ENCODE data around the gene TNS3. TPM values are rescaled to one million over a fixed set of nuclear protein-coding genes. Genes with fewer than 3 reads are reported as not detected.

TNS3 gene
- total RNA-seq, 1 donor from 2014 or later: 40.8 TPM

- DNase-seq (ENCODE audit: low read depth): no peak
- H3K4me3 ChIP-seq (ENCODE audit: low read depth, low read length): no peak overlapping the region
- TF ChIP-seq CTCF (conservative IDR thresholded peaks at IDR 0.05; ENCODE audit: low read depth, low read length): no peak
These were observed 258.0 kb downstream of the TNS3 start for GRCh38 chr7:47323904-47324303.

GRCh38 chr7:47322731-47323130 is 259.2 kb downstream of the TNS3 start:
- H3K4me3 ChIP-seq (ENCODE audit: low read depth, low read length): no peak overlapping the region
- no peak for DNase-seq (ENCODE audit: low read depth)
- no peak for TF ChIP-seq CTCF (conservative IDR thresholded peaks at IDR 0.05; ENCODE audit: low read depth, low read length)

- TF ChIP-seq CTCF (conservative IDR thresholded peaks at IDR 0.05; ENCODE audit: low read depth, low read length): no peak
- no peak for DNase-seq (ENCODE audit: low read depth)
- no peak overlapping the region for H3K4me3 ChIP-seq (ENCODE audit: low read depth, low read length)
These were observed 261.6 kb downstream of the TNS3 start for GRCh38 chr7:47320296-47320695.

- TF ChIP-seq CTCF (conservative IDR thresholded peaks at IDR 0.05; ENCODE audit: low read depth, low read length): no peak
- DNase-seq (ENCODE audit: low read depth): no peak
- H3K4me3 ChIP-seq (ENCODE audit: low read depth, low read length): no peak overlapping the region
These were observed 263.3 kb downstream of the TNS3 start for GRCh38 chr7:47318395-47319182.

GRCh38 chr7:47317487-47317886 is 264.4 kb downstream of the TNS3 start:
- no peak for TF ChIP-seq CTCF (conservative IDR thresholded peaks at IDR 0.05; ENCODE audit: low read depth, low read length)
- no peak for DNase-seq (ENCODE audit: low read depth)
- H3K4me3 ChIP-seq (ENCODE audit: low read depth, low read length): no peak overlapping the region

- no peak for DNase-seq (ENCODE audit: low read depth)
- no peak overlapping the region for H3K4me3 ChIP-seq (ENCODE audit: low read depth, low read length)
- no peak for TF ChIP-seq CTCF (conservative IDR thresholded peaks at IDR 0.05; ENCODE audit: low read depth, low read length)
These were observed 266.9 kb downstream of the TNS3 start for GRCh38 chr7:47314728-47315607.
